Mesenchymal stem cell (in vitro differentiated cells and primary cell): ENCODE data around the gene ABTB2.

Experiments used
- DNase-seq: peaks from one replicate; pipeline ENCODE4 v3.0.0-alpha.2; 2013
- H2AFZ ChIP-seq: one replicate; pipeline ENCODE4 v1.6.1; 2013; ENCODE audit warnings: low read depth, mild to moderate bottlenecking, control low read depth, inconsistent platforms, low read length, moderate library complexity
- H2AK5ac ChIP-seq: 2 replicates; pipeline ENCODE4 v1.6.1; 2013; ENCODE audit warnings: low read length, moderate library complexity, mild to moderate bottlenecking, inconsistent platforms; ENCODE audit not compliant: severe bottlenecking
- H2BK120ac ChIP-seq: one replicate; pipeline ENCODE4 v1.6.1; 2013; ENCODE audit warnings: low read depth, mild to moderate bottlenecking, inconsistent platforms, low read length, moderate library complexity
- H2BK12ac ChIP-seq, 2 experiments: one replicate each; pipeline ENCODE4 v1.6.1; 2013; ENCODE audit warnings: inconsistent platforms in 2 of 2, low read length in 2 of 2, mild to moderate bottlenecking in 2 of 2, moderate library complexity in 2 of 2, control low read depth in 1 of 2
- H2BK15ac ChIP-seq: one replicate; pipeline ENCODE4 v1.6.1; 2013; ENCODE audit warnings: mild to moderate bottlenecking, low read depth, inconsistent platforms; ENCODE audit not compliant: poor library complexity, severe bottlenecking
- H2BK5ac ChIP-seq: 2 replicates; pipeline ENCODE4 v1.6.1; 2013; ENCODE audit warnings: low read depth, mild to moderate bottlenecking, low read length, control low read depth, inconsistent platforms; ENCODE audit not compliant: poor library complexity, severe bottlenecking
- H3K14ac ChIP-seq, 2 experiments: one replicate each; pipeline ENCODE4 v1.6.1; 2013; ENCODE audit warnings: inconsistent platforms in 2 of 2, low read length in 2 of 2, control low read depth in 1 of 2, mild to moderate bottlenecking in 1 of 2, moderate library complexity in 1 of 2
- H3K18ac ChIP-seq, 2 experiments: one replicate each; pipeline ENCODE4 v1.6.1; 2013; ENCODE audit warnings: inconsistent platforms in 2 of 2, low read length in 2 of 2, control low read depth in 1 of 2, low read depth in 1 of 2, mild to moderate bottlenecking in 1 of 2
- H3K23ac ChIP-seq, 2 experiments: one replicate each; pipeline ENCODE4 v1.6.1; 2013; ENCODE audit warnings: inconsistent platforms in 2 of 2, low read length in 2 of 2, mild to moderate bottlenecking in 2 of 2, moderate library complexity in 2 of 2, control low read depth in 1 of 2
- H3K27ac ChIP-seq: 2 replicates; pipeline ENCODE4 v1.5.1; 2013; ENCODE audit warnings: mild to moderate bottlenecking, moderate library complexity, low read length, control low read depth, inconsistent platforms; ENCODE audit not compliant: poor library complexity, severe bottlenecking
- H3K27me3 ChIP-seq, 2 experiments: 2 replicates each; pipeline versions ENCODE4 v1.6.1 to v1.7.0; 2013; ENCODE audit warnings: low read length in 2 of 2, mild to moderate bottlenecking in 2 of 2, moderate library complexity in 2 of 2, control low read depth in 1 of 2, inconsistent platforms in 1 of 2; ENCODE audit not compliant: control insufficient read depth in 1 of 2, insufficient read depth in 1 of 2
- H3K36me3 ChIP-seq, 2 experiments: 2 replicates each; pipeline versions ENCODE4 v1.6.1 to v1.7.0; 2013; ENCODE audit warnings: low read length in 2 of 2, control low read depth in 1 of 2, inconsistent platforms in 1 of 2, low read depth in 1 of 2, mild to moderate bottlenecking in 1 of 2; ENCODE audit not compliant: insufficient read depth in 2 of 2, control insufficient read depth in 1 of 2
- H3K4ac ChIP-seq, 2 experiments: one replicate each; pipeline ENCODE4 v1.6.1; 2013; ENCODE audit warnings: inconsistent platforms in 2 of 2, low read length in 2 of 2, mild to moderate bottlenecking in 2 of 2, moderate library complexity in 2 of 2, control low read depth in 1 of 2, low read depth in 1 of 2
- H3K4me1 ChIP-seq: 2 replicates; pipeline ENCODE4 v1.6.1; 2013; ENCODE audit warnings: low read depth, low read length, control low read depth; ENCODE audit not compliant: control insufficient read depth, insufficient read depth
- H3K4me2 ChIP-seq: 2 replicates; pipeline ENCODE4 v1.6.1; 2013; ENCODE audit warnings: low read length, mild to moderate bottlenecking, inconsistent platforms; ENCODE audit not compliant: poor library complexity, severe bottlenecking
- H3K4me3 ChIP-seq, 2 experiments: 2 replicates each; pipeline versions ENCODE4 v1.5.1 to v1.7.0; 2013; ENCODE audit warnings: low read length in 2 of 2, mild to moderate bottlenecking in 2 of 2, control low read depth in 1 of 2, low read depth in 1 of 2; ENCODE audit not compliant: insufficient read depth in 1 of 2
- H3K79me1 ChIP-seq: replicated peaks from 2 replicates; pipeline ENCODE4 v1.6.1; 2013; ENCODE audit warnings: mild to moderate bottlenecking, control low read depth, low read length, inconsistent platforms; ENCODE audit not compliant: poor library complexity, severe bottlenecking
- H3K9ac ChIP-seq: 2 replicates; pipeline ENCODE4 v1.7.0; 2013; ENCODE audit warnings: mild to moderate bottlenecking, low read length, moderate library complexity
- H3K9me3 ChIP-seq: 2 replicates; pipeline ENCODE4 v1.7.0; 2013; ENCODE audit warnings: mild to moderate bottlenecking, low read length; ENCODE audit not compliant: control insufficient read depth
- H4K8ac ChIP-seq: one replicate; pipeline ENCODE4 v1.6.1; 2013; ENCODE audit warnings: inconsistent platforms, mild to moderate bottlenecking, low read length, moderate library complexity
- H4K91ac ChIP-seq: one replicate; pipeline ENCODE4 v1.6.1; 2013; ENCODE audit warnings: mild to moderate bottlenecking, low read length, inconsistent platforms
- WGBS: methylation state at CpG from one replicate; pipeline ENCODE4 v1.1.7; 2013; ENCODE audit warnings: mixed read lengths; 5-methylcytosine and 5-hydroxymethylcytosine counted together

The ABTB2 gene

DNA sequence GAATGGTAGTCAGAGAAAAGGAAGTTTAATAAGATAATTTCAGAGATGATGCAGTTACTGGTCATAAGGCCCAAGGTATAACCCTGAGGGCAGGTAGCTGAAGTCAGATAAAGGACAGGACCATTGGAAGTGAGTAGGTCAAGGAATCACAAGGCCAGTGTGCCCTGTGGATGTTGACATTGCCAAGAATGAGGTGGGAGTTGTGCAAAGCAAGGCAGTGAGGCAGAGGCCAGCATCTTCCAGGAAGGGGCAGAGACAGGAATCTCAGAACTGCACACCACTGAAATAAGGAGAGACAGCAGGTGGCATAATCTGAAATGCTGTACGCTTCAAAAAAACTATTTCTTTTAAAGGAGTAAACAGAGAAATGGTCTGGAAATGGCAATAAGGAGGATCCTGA, 61.4 kb downstream of the ABTB2 start:
- Histone ChIP-seq H3K27me3 (no peaks in the 10 kb centered on the region), H3K79me1 (peaks cover 44% of the 10 kb centered on the region), H2AFZ (no peak overlapping the region), H2BK120ac (no peak overlapping the region), H3K14ac (no peak overlapping the region), H3K4me1 (peaks cover 10% of the 10 kb centered on the region), H3K36me3 (no peaks in the 10 kb centered on the region), H3K4me2 (no peak overlapping the region), H2BK12ac (no peak overlapping the region), H3K23ac (no peak overlapping the region), H3K9ac (no peak overlapping the region), H3K4me3 (no peak overlapping the region), H2BK5ac (no peak overlapping the region), H3K9me3 (no peaks in the 10 kb centered on the region), H2BK15ac (no peak overlapping the region), H2AK5ac (no peak overlapping the region), H4K91ac (no peak overlapping the region), H3K27ac (no peak overlapping the region), H4K8ac (no peak overlapping the region), H3K4ac (no peak overlapping the region), H3K18ac (no peak overlapping the region)
- DNase-seq, result no peak
- 90% methylated on average over 1 of the region's 1 CpG for WGBS

DNA sequence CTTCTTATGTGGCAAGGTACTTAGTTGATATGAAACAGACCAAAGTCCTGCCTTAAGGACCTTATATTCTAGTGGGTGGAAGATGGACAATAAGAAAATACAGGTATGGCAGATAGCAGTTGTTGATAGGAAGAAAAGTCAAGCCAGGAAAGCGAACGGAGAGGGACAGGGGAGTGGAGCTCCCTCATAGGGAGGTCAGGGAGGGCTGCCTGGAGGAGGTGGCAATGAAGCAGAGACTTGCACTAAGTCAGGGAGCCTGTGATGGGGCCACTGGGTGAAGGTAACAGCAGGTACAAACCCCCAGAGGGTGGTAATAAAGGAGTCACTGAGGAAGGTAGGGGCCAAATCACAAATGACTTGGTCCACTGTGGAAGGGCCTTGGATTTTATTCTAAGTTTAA, 65.3 kb downstream of the ABTB2 start:
- H3K4me1 ChIP-seq, result peaks cover 2% of the 10 kb centered on the region
- H3K79me1 ChIP-seq, result peaks cover 47% of the 10 kb centered on the region
- no peak overlapping the region for H2BK12ac ChIP-seq
- WGBS, result 40% methylated on average over 2 of the region's 2 CpGs
- H3K18ac ChIP-seq, result no peak overlapping the region
- H2BK5ac ChIP-seq, result no peak overlapping the region
- no peak overlapping the region for H3K9ac ChIP-seq
- H2AK5ac ChIP-seq, result no peak overlapping the region
- H4K91ac ChIP-seq, result no peak overlapping the region
- no peak overlapping the region for H3K14ac ChIP-seq
- no peak overlapping the region for H3K23ac ChIP-seq
- H3K4me2 ChIP-seq, result no peak overlapping the region
- H2BK15ac ChIP-seq, result no peak overlapping the region
- H3K36me3 ChIP-seq, result no peaks in the 10 kb centered on the region
- no peaks in the 10 kb centered on the region for H3K9me3 ChIP-seq
- H3K4me3 ChIP-seq, result no peak overlapping the region
- no peak overlapping the region for H2AFZ ChIP-seq
- no peak overlapping the region for H3K4ac ChIP-seq
- no peak for DNase-seq
- H3K27ac ChIP-seq, result no peak overlapping the region
- peaks cover 0 to 2% of the 10 kb centered on the region in 2 experiments for H3K27me3 ChIP-seq
- no peak overlapping the region for H4K8ac ChIP-seq
- no peak overlapping the region for H2BK120ac ChIP-seq

DNA sequence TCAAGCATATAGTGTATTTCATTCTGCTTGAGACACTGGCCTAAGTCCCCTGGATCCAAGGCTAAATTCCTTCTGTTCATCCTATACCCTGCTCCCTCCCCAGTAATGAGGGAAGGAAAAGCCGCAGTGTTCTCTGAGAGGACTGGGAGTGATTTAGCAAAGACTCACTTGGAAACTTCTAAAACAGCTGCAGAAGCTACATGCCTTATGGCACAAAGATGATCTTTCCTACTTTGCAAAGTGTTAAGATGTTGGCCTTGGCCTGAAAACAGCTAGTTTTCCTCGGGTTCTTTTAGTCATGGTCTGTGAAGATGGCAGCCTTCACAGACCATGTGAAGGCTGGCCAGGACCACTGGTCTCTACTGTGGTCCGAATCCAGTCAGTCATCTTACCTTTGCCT, 65.7 kb downstream of the ABTB2 start:
- H2AFZ ChIP-seq, result no peak overlapping the region
- DNase-seq, result no peak
- no peak overlapping the region for H2AK5ac ChIP-seq
- H3K9me3 ChIP-seq, result no peaks in the 10 kb centered on the region
- no peak overlapping the region for H2BK5ac ChIP-seq
- H2BK15ac ChIP-seq, result no peak overlapping the region
- H3K4me2 ChIP-seq, result no peak overlapping the region
- H3K79me1 ChIP-seq, result peaks cover 49% of the 10 kb centered on the region
- H3K23ac ChIP-seq, result no peak overlapping the region
- no peak overlapping the region for H3K18ac ChIP-seq
- H3K4me3 ChIP-seq, result no peak overlapping the region
- no peak overlapping the region for H3K27ac ChIP-seq
- H2BK12ac ChIP-seq, result no peak overlapping the region
- H3K27me3 ChIP-seq, result peaks cover 0 to 2% of the 10 kb centered on the region in 2 experiments
- WGBS, result 78% methylated on average over 1 of the region's 3 CpGs
- H3K9ac ChIP-seq, result no peak overlapping the region
- H3K4me1 ChIP-seq, result peaks cover 2% of the 10 kb centered on the region
- no peak overlapping the region for H4K91ac ChIP-seq
- H4K8ac ChIP-seq, result no peak overlapping the region
- no peaks in the 10 kb centered on the region for H3K36me3 ChIP-seq
- no peak overlapping the region for H3K4ac ChIP-seq
- H2BK120ac ChIP-seq, result no peak overlapping the region
- H3K14ac ChIP-seq, result no peak overlapping the region

DNA sequence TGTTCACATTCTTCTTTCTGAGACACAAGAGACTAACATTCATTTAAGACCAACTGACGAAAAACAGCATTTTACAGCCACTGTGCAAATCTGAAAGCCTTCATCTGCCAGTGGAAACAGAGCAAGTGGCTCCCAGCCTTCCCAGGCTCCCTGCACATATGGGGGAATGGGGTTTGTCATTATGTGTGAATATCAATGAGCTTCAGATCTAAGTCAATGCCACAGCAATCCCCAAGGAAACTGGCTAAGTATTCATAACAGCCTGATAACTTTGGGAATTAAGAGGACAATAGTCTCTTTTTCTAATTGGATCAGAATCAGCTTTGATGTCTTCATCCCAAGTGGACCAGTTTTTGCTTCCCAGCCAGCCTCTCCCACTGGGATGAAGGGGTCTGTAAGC, 66.9 kb downstream of the ABTB2 start:
- no peak overlapping the region for H3K23ac ChIP-seq
- H3K4ac ChIP-seq, result no peak overlapping the region
- no peaks in the 10 kb centered on the region for H3K36me3 ChIP-seq
- no peak overlapping the region for H3K4me3 ChIP-seq
- H3K27me3 ChIP-seq, result peaks cover 0 to 2% of the 10 kb centered on the region in 2 experiments
- no peak overlapping the region for H4K8ac ChIP-seq
- H2BK12ac ChIP-seq, result no peak overlapping the region
- no peak overlapping the region for H3K18ac ChIP-seq
- H3K9ac ChIP-seq, result no peak overlapping the region
- H3K9me3 ChIP-seq, result no peaks in the 10 kb centered on the region
- H4K91ac ChIP-seq, result no peak overlapping the region
- no peak overlapping the region for H2BK5ac ChIP-seq
- H2BK15ac ChIP-seq, result no peak overlapping the region
- no peak overlapping the region for H3K14ac ChIP-seq
- no peak overlapping the region for H2BK120ac ChIP-seq
- peaks cover 43% of the 10 kb centered on the region for H3K79me1 ChIP-seq
- no peak overlapping the region for H2AFZ ChIP-seq
- DNase-seq, result no peak
- H3K4me1 ChIP-seq, result no peaks in the 10 kb centered on the region
- H3K4me2 ChIP-seq, result no peak overlapping the region
- no peak overlapping the region for H2AK5ac ChIP-seq
- 0% methylated on average over 1 of the region's 1 CpG for WGBS
- no peak overlapping the region for H3K27ac ChIP-seq
